H1 (cell line): Measurements from ENCODE around the gene PCSK1N. TPM values are rescaled to one million over a fixed set of nuclear protein-coding genes. Genes with fewer than 3 reads are reported as not detected.

Source experiments
- CTCF ChIA-PET: fragments of 300-600 bp; sonication (Branson Sonifier 250); formaldehyde crosslinking; loops from one replicate; lab custom pipeline; 2021; ENCODE audit not compliant: partially characterized antibody; lab: Charles Lee
- POLR2A ChIA-PET: fragments of 300-600 bp; sonication (Branson Sonifier 250); formaldehyde crosslinking; loops from one replicate; lab custom pipeline; 2021; ENCODE audit warnings: inconsistent platforms; ENCODE audit not compliant: partially characterized antibody; lab: Charles Lee
- DNase-seq, 2 experiments: peaks; one replicate each; pipeline versions ENCODE4 v3.0.0 to v3.0.0-alpha.2; 2010 to 2022; ENCODE audit warnings: low spot score in 2 of 2, low read depth in 1 of 2, mixed read lengths in 1 of 2
- FAIRE-seq: peaks from 2 replicates; lab custom pipeline; 2011; peaks lifted over from hg19 to GRCh38; lab: Jason Lieb, UNC
- H2AFZ ChIP-seq: 2 replicates; pipeline ENCODE4 v1.8.1; 2012; ENCODE audit warnings: low read length, inconsistent platforms
- H2AK5ac ChIP-seq: 2 replicates; pipeline ENCODE4 v1.6.1; 2013; ENCODE audit warnings: low read depth, low read length
- H2BK120ac ChIP-seq: replicated peaks from 2 replicates; pipeline ENCODE3; 2013; ENCODE audit warnings: low read depth, low read length, inconsistent platforms
- H2BK12ac ChIP-seq: 2 replicates; pipeline ENCODE4 v1.6.1; 2013; ENCODE audit warnings: low read depth, low read length
- H2BK15ac ChIP-seq: 2 replicates; pipeline ENCODE4 v1.6.1; 2013; ENCODE audit warnings: low read length
- H2BK20ac ChIP-seq: 2 replicates; pipeline ENCODE4 v1.6.1; 2013; ENCODE audit warnings: low read length
- H2BK5ac ChIP-seq: 2 replicates; pipeline ENCODE4 v1.6.1; 2013; ENCODE audit warnings: low read depth, low read length
- H3K14ac ChIP-seq: 2 replicates; pipeline ENCODE4 v1.6.1; 2013; ENCODE audit warnings: inconsistent platforms; ENCODE audit not compliant: insufficient read length
- H3K18ac ChIP-seq: 2 replicates; pipeline ENCODE4 v1.6.1; 2013; ENCODE audit warnings: low read length; ENCODE audit errors: extremely low read depth
- H3K23ac ChIP-seq: 2 replicates; pipeline ENCODE4 v1.6.1; 2013; ENCODE audit warnings: inconsistent platforms; ENCODE audit not compliant: insufficient read length
- H3K23me2 ChIP-seq: 2 replicates; pipeline ENCODE4 v1.6.1; 2013; ENCODE audit warnings: low read depth, low read length
- H3K27ac ChIP-seq: 2 replicates; pipeline ENCODE4 v1.6.1; 2011; ENCODE audit warnings: low read depth, low read length, inconsistent platforms
- H3K27me3 ChIP-seq, 4 experiments: replicated peaks in 1 of 4; 1 replicate in 1 of 4; 2 replicates in 3 of 4; pipeline versions ENCODE4 v1.6.1 to v1.8.1; 2011 to 2013; ENCODE audit warnings: low read length in 3 of 4, mild to moderate bottlenecking in 3 of 4, inconsistent platforms in 2 of 4, mixed read lengths in 2 of 4, moderate library complexity in 1 of 4; ENCODE audit not compliant: control insufficient read depth in 3 of 4, insufficient read depth in 3 of 4; ENCODE audit errors: extremely low read depth in 1 of 4
- H3K36me3 ChIP-seq, 4 experiments: 2 replicates each; pipeline versions ENCODE4 v1.6.1 to v1.8.1; 2011 to 2013; ENCODE audit warnings: mild to moderate bottlenecking in 4 of 4, low read length in 3 of 4, moderate library complexity in 2 of 4, control low read depth in 1 of 4, inconsistent platforms in 1 of 4; ENCODE audit not compliant: insufficient read depth in 4 of 4, control insufficient read depth in 2 of 4
- H3K4ac ChIP-seq: replicated peaks from 2 replicates; pipeline ENCODE3; 2013; ENCODE audit warnings: low read length, low read depth, mixed read lengths, inconsistent platforms; ENCODE audit not compliant: insufficient read length
- H3K4me1 ChIP-seq, 4 experiments: replicated peaks in 1 of 4; 1 replicate in 1 of 4; 2 replicates in 3 of 4; pipeline versions ENCODE4 v1.6.1 to v1.8.1; 2011 to 2013; ENCODE audit warnings: low read length in 3 of 4, inconsistent platforms in 2 of 4, mixed read lengths in 1 of 4; ENCODE audit not compliant: insufficient read depth in 4 of 4, control insufficient read depth in 3 of 4
- H3K4me2 ChIP-seq, 2 experiments: 2 replicates each; pipeline versions ENCODE4 v1.6.1 to v1.8.1; 2011 to 2013; ENCODE audit warnings: low read depth in 2 of 2, low read length in 2 of 2, control low read depth in 1 of 2, inconsistent platforms in 1 of 2, mild to moderate bottlenecking in 1 of 2; ENCODE audit not compliant: insufficient read depth in 1 of 2
- H3K4me3 ChIP-seq, 4 experiments: fragments of 200-600, 300-600 bp in 1 of 4; sonication (generic), shearing (Covaris generic), sonication (Bioruptor Twin) in 1 of 4; 2 replicates each; pipeline versions ENCODE4 v1.5.1 to v1.8.1; 2011 to 2016; ENCODE audit warnings: low read length in 4 of 4, low read depth in 3 of 4, control low read depth in 2 of 4, inconsistent platforms in 2 of 4, mild to moderate bottlenecking in 2 of 4, mixed read lengths in 1 of 4, moderate library complexity in 1 of 4; ENCODE audit not compliant: insufficient read depth in 2 of 4; ENCODE audit errors: extremely low read depth in 1 of 4
- H3K56ac ChIP-seq: replicated peaks from 2 replicates; pipeline ENCODE3; 2013; ENCODE audit warnings: low read depth, mild to moderate bottlenecking, mixed read lengths, low read length, inconsistent platforms; ENCODE audit not compliant: insufficient read length
- H3K79me1 ChIP-seq: 2 replicates; pipeline ENCODE4 v1.6.1; 2013; ENCODE audit warnings: low read depth, low read length, control low read depth
- H3K79me2 ChIP-seq, 2 experiments: 2 replicates each; pipeline versions ENCODE4 v1.6.1 to v1.8.1; 2012 to 2013; ENCODE audit warnings: low read length in 2 of 2, mild to moderate bottlenecking in 2 of 2, inconsistent platforms in 1 of 2; ENCODE audit not compliant: insufficient read depth in 2 of 2, control insufficient read depth in 1 of 2
- H3K9ac ChIP-seq, 4 experiments: replicated peaks in 1 of 4; 1 replicate in 1 of 4; 2 replicates in 3 of 4; pipeline versions ENCODE4 v1.6.1 to v1.8.1; 2011 to 2013; ENCODE audit warnings: low read depth in 3 of 4, low read length in 3 of 4, control low read depth in 2 of 4, mild to moderate bottlenecking in 2 of 4, moderate library complexity in 2 of 4, inconsistent platforms in 1 of 4; ENCODE audit errors: extremely low read depth in 1 of 4
- H3K9me3 ChIP-seq, 2 experiments: 2 replicates each; pipeline versions ENCODE4 v1.6.1 to v1.8.1; 2012 to 2013; ENCODE audit warnings: mild to moderate bottlenecking in 2 of 2, moderate library complexity in 2 of 2, control low read depth in 1 of 2, inconsistent platforms in 1 of 2, low read depth in 1 of 2, low read length in 1 of 2, mixed read lengths in 1 of 2; ENCODE audit not compliant: insufficient read depth in 2 of 2
- H4K20me1 ChIP-seq, 2 experiments: replicated peaks in 1 of 2; 2 replicates each; pipeline versions ENCODE3 to v1.8.1; 2011 to 2013; ENCODE audit warnings: inconsistent platforms in 2 of 2, low read length in 2 of 2, mild to moderate bottlenecking in 1 of 2; ENCODE audit not compliant: insufficient read depth in 2 of 2, control insufficient read depth in 1 of 2
- H4K5ac ChIP-seq: 2 replicates; pipeline ENCODE4 v1.6.1; 2013; ENCODE audit warnings: low read length, low read depth, mixed read lengths, inconsistent platforms; ENCODE audit not compliant: insufficient read length
- H4K8ac ChIP-seq: 2 replicates; pipeline ENCODE4 v1.8.0; 2013; ENCODE audit warnings: mild to moderate bottlenecking, moderate library complexity, low read length, inconsistent platforms; ENCODE audit not compliant: insufficient read depth; ENCODE audit errors: extremely low read depth
- H4K91ac ChIP-seq: replicated peaks from 2 replicates; pipeline ENCODE3; 2013; ENCODE audit warnings: low read length, mixed read lengths, inconsistent platforms; ENCODE audit not compliant: insufficient read length
- RBBP5 ChIP-seq: IDR thresholded peaks from 2 replicates; pipeline ENCODE4 v1.7.1; 2012; ENCODE audit warnings: low read depth, mild to moderate bottlenecking, inconsistent platforms, low read length, moderate library complexity, borderline replicate concordance
- WGBS, 2 experiments: shearing (Covaris generic) in 1 of 2; methylation state at CpG; one replicate each; pipeline versions ENCODE4 v1.1.6 to v1.1.7; 2013 to 2015; ENCODE audit warnings: low lambda C conversion rate in 2 of 2, mixed read lengths in 2 of 2, inconsistent platforms in 1 of 2, low coverage in 1 of 2, missing lambda C conversion rate in 1 of 2; ENCODE audit not compliant: insufficient replicate concordance in 2 of 2, insufficient coverage in 1 of 2, insufficient read length in 1 of 2; ENCODE audit errors: extremely low coverage in 1 of 2, missing lambda C conversion rate in 1 of 2; 5-methylcytosine and 5-hydroxymethylcytosine counted together
- polyA plus RNA-seq, 7 experiments: library from polyadenylated mRNA; depleted of rRNA in 3 of 7; stranded (reverse) in 5 of 7; unstranded in 2 of 7; fragments of >200 nt in 5 of 7; fragments of 200-250 nt in 2 of 7; gene quantifications; 1 replicate in 5 of 7; 2 replicates in 1 of 7; 4 replicates in 1 of 7; pipeline versions ENCODE4 v1.2.1 to v1.2.3, GENCODE V29; 2011 to 2013; ENCODE audit warnings: missing spikeins in 2 of 7, mixed read lengths in 2 of 7
- total RNA-seq: library from RNA; stranded (reverse); fragmentation: NEBNext Ultra II Directional; extraction: Animal tissue kit (Norgen Biotek cat#: 25700); gene quantifications from 2 replicates; pipeline ENCODE4 v1.2.1, GENCODE V29; 2021
- TF ChIP-seq, protein P1 (sequence below): IDR thresholded peaks from 2 replicates; pipeline ENCODE4 v1.6.1; 2012; ENCODE audit warnings: inconsistent platforms

PCSK1N gene
- total and polyA plus RNA-seq, 2 of the 8 experiments (the other 6 are each of a cell fraction or from before 2014, with no cell fraction given) = 3.6 to 4.5 TPM

- no peak overlapping the region for H2BK12ac ChIP-seq
- H3K9me3 ChIP-seq = no peaks in the 10 kb centered on the region
- H3K14ac ChIP-seq = no peak overlapping the region
- H2BK15ac ChIP-seq = no peak overlapping the region
- no peak overlapping the region for H3K9ac ChIP-seq
- H2BK20ac ChIP-seq = no peak overlapping the region
- no peak overlapping the region for H2AK5ac ChIP-seq
- no peak overlapping the region for H2AFZ ChIP-seq
- no peak overlapping the region for H3K4ac ChIP-seq
- no peaks in the 10 kb centered on the region for H3K79me2 ChIP-seq
- DNase-seq = no peak
- H4K5ac ChIP-seq = no peak overlapping the region
- FAIRE-seq = no peak
- no peak overlapping the region for H3K27ac ChIP-seq
- H3K4me3 ChIP-seq = no peak overlapping the region
- H3K4me1 ChIP-seq = peaks cover 0 to 3% (median 0%) of the 10 kb centered on the region in 4 experiments; a peak in 1 of 7 replicates
- 86% methylated on average over 4 of the region's 4 CpGs; no CpG with 5 or more reads in 1 of the 2 experiments for WGBS, 2 experiments
- no peak overlapping the region for H3K18ac ChIP-seq
- H3K36me3 ChIP-seq = no peaks in the 10 kb centered on the region
- H4K8ac ChIP-seq = no peak overlapping the region
- no peak overlapping the region for H3K23ac ChIP-seq
- no peaks in the 10 kb centered on the region for H3K27me3 ChIP-seq
- no peaks in the 10 kb centered on the region for H3K23me2 ChIP-seq
- H2BK120ac ChIP-seq = no peak overlapping the region
- H2BK5ac ChIP-seq = no peak overlapping the region
- no peaks in the 10 kb centered on the region for H3K79me1 ChIP-seq
- CTCF ChIA-PET = no interaction called here
- no peak overlapping the region for H4K91ac ChIP-seq
- no peak overlapping the region for H3K56ac ChIP-seq
- no peaks in the 10 kb centered on the region for H4K20me1 ChIP-seq
- no peak overlapping the region for H3K4me2 ChIP-seq
- POLR2A ChIA-PET = no interaction called here
- TF ChIP-seq, protein P1, sequence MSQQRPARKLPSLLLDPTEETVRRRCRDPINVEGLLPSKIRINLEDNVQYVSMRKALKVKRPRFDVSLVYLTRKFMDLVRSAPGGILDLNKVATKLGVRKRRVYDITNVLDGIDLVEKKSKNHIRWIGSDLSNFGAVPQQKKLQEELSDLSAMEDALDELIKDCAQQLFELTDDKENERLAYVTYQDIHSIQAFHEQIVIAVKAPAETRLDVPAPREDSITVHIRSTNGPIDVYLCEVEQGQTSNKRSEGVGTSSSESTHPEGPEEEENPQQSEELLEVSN = no peak
- TF ChIP-seq RBBP5 = no peak
These were observed 28.8 kb upstream of the PCSK1N start for GRCh38 chrX:48864210-48864609.
